DLD1 (cell line): ENCODE results near the gene HOXD12.

Source experiments
- in situ Hi-C: cut with HindIII; loops from 2 replicates; pipeline ENCODE4 v1.10.0; 2017; ENCODE audit warnings: low sequenced_read_pairs

Gene HOXD12, protein sequence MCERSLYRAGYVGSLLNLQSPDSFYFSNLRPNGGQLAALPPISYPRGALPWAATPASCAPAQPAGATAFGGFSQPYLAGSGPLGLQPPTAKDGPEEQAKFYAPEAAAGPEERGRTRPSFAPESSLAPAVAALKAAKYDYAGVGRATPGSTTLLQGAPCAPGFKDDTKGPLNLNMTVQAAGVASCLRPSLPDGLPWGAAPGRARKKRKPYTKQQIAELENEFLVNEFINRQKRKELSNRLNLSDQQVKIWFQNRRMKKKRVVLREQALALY

DNA sequence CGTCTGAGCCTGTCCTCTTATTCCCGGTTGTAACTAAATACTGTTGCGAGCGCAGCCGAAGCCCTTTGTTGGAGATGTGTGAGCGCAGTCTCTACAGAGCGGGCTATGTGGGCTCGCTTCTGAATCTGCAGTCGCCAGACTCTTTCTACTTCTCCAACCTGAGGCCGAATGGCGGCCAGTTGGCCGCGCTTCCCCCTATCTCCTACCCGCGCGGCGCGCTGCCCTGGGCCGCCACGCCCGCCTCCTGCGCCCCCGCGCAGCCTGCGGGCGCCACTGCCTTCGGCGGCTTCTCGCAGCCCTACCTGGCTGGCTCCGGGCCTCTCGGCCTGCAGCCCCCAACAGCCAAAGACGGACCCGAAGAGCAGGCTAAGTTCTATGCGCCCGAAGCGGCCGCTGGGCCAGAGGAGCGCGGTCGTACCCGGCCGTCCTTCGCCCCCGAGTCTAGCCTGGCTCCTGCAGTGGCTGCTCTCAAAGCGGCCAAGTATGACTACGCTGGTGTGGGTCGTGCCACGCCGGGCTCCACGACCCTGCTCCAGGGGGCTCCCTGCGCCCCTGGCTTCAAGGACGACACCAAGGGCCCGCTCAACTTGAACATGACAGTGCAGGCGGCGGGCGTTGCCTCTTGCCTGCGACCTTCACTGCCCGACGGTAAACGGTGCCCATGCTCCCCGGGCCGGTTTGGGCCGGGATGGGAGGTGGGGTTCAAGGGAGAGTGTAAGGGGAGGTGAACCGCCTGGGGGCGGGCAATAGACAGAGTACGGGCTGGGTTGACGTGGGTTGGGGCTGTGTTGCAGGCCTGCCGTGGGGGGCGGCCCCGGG lies at the start of gene HOXD12:
Gene HOXD12 (plus strand): TSS at position 68 of the 819 bp plus-strand sequence. CDS start 7 bp downstream, at position 75.
- in situ Hi-C loops: loop anchor here (10.0 kb wide), 1 partner anchor 725 kb away; no protein-coding TSS in a partner anchor

DNA sequence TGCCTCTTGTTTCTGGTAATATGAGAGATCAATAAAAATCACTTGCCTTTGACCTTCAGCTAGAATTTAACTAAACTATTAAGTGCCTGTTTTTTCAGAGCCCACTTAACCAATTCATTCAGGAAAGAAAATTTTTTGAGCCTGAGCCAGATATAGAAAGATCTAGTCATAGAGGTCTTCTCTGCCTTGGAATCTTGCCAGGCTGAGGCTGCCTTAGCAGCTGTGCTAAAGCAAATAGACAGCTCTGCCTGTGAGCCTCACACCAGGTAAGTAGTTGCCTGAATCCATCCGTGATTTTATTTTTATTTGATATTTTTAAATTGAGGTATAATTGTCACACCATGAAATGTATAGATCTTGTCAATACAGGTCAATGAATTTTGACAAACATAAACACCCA lies 43.2 kb upstream of the HOXD12 start:
- in situ Hi-C loops: no loop called here

DNA sequence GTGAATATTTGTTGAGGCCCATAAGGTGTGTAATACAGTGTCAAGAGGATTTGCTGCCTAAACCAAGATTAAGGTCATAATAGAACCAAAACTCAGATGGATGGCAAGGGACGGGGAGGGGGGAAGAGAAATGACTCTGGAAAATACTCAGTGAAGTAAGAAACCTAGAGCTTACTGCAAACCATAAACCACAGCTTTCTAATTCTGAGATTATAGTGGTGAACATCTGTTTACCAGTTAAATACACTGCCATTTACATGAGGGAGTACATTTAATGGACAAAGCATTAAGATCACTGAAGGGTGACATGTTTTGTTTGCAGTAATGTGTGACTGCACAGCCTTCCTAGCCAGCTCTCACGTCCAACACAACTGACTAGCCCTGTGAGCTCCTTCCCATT lies 35.6 kb upstream of the HOXD12 start:
- in situ Hi-C loops: no loop called here

DNA sequence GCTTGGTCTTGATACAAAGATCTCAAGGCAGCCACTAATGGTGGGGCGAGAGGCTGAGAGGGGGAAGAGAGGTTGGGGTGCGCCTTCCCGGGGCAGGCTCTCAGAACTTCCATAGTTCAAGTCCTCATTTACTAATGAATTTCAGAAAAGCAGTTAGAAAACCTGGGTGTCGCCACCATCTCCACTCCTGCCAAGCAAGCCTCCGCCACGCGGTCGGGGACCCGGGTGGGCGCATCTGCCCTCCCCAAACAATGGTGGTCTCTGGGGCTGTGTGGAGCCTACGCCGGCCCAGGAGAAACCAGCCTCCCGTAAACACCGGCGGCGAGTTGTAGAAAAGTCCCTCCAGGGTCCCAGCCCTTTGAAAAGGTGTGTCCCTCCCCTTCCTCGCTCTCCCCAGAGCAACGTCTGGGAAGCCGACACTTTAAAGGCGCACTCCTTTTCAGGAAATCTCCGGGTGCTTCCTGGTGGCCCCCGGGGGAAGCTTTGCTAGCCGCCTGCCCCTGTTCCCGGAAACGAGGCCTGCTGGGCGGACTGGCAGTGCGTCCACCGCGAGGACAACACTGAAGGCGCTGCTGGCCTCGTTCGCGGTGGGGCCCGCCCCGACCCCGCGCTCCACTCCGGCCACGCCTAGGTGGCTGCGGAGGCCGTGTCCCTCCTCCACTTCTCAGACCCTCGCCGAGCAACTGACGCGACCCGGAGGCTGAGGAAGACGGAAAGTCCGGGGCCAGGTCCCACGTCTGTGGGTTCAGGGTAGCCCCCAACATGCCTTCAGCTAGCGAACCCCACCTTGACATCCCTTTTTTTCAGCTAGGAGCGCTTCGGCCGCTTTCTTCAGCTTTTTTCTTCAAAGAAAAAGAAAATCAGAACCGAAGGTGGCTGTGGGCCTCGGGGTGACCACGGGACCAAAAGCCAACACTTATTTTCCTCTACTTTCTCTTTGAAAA lies 32.7 kb upstream of the HOXD12 start:
- in situ Hi-C loops: no loop called here

DNA sequence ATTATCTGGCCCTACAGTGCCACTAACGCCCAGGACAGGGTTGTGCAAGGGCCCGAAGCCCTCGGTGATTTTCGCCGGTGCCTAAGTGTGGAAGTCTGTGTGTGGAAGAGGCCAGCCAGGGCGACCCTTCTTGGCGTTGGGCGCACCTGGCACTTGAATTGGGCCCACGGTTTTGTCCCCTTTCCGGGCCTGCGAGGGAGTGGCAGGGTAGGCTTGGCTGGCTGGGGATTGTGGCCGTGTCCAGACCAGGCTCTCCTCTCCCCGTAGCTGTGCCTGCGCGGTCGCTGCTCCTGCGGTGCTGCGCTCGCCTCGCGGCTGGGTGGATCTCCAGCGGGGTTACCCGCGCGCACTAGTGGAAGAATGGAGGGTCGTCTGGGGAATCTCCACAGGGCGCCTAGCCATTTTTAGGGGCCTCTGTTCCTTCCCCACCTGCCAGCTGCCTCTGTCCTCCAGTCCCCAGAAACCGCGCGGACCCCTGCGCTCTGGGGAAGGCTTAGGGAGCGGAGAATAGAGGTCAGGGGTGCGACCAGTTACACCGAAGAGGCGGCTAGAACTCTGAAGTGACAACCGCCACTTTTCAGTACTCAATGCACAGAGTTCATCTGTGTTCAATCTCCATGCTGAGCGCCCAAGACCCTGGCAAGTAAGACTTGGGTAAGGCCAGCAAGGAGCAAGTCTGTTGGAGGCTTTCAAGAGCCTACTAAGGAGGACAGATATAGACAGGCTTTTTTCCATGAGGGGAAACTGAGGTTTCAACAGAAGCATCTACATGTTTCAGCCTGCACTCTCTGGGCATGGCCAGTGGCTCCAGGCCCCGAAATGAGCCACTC lies 31.8 kb upstream of the HOXD12 start:
- in situ Hi-C loops: no loop called here

DNA sequence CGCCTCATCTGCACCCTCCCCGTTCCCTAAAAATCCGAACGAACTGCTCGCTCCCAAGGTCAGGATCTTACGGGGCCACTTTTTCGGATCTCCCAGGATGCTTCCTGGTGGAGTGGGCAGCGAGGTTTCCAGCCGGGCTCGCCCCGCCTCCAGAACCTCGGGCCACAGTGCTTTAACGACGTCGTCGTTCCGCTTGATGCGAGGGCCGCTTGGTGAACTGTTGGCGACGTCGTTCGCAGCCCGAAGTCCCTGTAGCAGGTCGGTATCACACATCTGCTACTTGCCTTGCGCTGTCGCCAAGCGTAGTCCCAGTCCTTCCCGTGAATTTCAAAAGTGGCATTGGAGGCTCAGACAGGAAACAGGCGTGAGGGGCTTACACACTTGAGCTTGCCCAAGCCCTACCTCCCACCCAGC lies 31.2 kb upstream of the HOXD12 start:
- in situ Hi-C loops: no loop called here

DNA sequence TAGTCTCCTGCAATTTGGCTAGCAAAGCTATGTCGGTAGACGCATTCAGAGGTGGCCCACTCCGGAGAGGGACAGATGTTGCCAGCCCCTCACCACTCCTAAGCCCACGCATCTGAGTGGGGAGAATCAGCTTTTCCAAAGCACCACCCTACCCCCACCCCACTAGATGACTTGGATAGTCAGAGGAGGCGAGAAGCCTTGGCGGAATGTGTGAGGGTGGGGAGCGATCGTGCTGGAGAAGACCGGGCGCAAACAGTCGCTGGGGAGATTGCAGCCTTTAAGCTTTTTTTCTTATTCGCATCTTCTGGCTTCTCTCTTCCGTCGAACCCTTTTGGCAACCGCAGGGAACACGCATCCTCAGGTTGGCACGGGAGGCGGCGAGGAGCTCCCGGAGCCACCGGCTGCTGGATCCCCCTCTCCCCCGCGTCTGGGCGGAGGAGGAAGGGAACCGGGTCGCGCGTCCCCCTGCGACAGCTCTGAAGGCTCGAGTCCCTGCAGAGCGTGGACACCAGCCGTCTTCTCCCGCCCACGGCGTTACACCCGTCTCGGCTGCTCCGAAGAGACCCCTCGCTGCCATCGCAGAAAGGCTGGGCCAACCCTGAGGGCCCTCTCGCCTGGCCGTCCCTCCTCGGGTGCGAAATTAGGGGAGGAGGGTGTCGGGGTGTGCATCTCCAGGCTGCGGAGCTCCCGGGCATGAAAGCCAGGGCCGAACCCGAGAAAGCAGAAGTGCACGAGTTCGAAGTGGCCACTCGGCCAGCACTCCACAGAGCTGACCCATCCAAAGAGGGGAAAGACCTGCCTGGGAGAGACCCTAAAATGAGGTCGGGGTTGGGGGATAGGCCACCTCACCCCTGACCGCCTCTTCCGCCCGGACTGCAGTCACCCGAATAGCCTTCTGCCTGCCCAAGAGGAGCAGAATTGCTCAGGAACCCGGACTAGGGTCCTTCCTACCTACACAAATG lies 28.0 kb upstream of the HOXD12 start:
- in situ Hi-C loops: loop anchor here (10.0 kb wide), 2 partner anchors 217 to 377 kb away; no protein-coding TSS in a partner anchor

DNA sequence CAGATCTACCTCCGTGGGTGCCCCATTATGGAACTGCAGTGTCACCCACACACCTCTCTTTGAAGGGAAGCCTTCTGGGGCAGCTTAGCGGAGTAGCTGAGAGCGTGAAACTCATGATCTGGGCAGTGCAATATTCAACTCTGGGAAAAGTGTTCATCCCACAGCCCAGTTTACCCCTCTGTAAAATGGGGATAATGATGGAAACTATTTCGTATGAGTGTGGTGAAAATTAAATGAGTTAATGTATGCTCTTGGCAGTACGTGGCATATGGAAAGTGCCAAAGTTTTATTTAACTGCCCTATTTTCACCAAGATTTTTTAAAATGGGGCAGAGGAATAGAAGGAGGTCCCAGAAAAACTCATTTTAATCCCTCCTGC lies 27.3 kb upstream of the HOXD12 start:
- in situ Hi-C loops: loop anchor here (10.0 kb wide), 2 partner anchors 217 to 377 kb away; no protein-coding TSS in a partner anchor

DNA sequence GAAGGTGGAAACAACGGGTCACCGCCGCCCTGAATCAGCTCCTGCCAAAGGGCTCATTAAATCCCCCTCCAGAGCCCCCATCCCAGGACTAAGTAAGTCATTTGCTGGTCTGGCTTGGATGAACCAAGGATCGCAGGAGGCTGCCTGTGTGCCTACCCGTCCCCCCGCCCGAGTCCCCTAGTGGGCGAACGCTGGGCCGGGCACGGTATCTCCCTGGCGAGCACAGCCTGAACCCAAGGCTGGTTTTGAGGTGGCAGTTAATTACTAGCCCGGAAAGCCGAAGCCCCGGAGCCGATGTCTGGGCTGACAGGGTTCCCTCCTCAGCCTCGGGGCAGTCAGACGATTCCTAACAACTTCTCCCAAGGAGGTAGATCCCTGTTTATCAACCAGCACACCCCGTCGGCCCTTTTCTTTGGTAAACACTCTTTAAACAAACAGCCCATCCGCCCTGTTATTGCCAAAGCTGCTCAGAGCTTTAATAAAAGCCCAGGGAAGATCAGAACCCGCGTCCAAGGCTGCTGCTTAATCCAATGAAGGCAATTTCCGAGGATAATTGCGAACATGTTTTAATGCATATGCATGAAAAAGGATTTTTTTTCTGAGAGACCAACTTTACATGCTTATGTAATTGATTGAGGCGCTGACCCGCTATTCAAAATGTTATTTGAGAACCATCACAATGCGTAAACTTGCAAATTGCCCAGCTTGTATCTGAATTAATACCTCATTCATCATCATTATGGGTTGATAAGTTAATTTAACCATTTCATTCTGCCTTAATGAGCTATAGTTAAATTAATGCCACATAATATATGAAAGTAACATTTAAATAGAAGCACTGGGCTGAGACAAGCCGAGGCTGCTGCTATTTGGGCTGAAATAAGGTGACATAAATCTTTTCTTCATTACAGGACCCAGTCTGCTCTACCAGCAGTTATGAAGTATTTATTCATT lies 26.4 kb upstream of the HOXD12 start:
- in situ Hi-C loops: loop anchor here (10.0 kb wide), 2 partner anchors 218 to 378 kb away; no protein-coding TSS in a partner anchor

DNA sequence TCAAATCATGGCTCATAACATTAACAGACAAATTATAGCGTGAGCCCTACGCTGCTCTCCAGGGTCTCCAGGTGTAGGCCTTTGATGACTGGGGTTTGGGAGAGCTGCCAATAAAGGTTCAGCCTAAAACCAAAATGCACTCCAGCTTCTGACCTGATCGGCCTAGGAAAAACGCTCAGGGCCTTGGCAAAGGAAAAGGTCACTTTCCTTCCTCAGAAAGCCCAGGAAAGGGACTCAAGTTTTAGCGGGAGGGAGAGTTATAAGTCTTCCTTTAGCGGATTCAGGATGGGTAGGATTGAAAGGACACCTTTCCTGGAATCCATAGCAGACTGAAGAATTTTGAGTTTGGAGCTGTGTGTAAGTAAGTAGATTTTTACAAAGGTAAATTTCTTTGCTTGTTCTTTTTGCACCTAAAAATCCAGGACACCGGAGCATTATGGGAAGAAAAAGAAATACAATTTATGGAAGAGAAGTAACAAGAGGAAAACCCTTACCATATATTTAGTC lies 24.6 kb upstream of the HOXD12 start:
- in situ Hi-C loops: loop anchor here (10.0 kb wide), 2 partner anchors 220 to 380 kb away; no protein-coding TSS in a partner anchor

DNA sequence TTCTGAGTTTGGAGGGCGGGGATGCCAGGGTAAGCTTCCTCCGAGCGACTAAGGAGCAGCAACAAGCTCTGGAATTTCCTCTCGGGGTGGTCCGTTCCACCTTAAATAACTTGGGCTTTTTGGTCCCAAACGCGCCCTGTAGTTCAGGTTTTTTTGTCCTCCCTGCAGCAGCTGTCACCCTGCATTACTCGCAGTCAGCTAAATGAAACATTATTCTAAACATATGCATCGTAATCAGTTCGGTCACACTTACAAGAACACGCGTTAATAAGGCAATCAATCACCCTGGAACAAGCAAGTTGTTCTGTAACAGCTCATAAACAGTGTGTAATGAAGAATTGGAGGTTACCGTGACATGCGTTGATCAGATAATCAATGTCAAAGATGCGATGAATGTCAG lies 24.1 kb upstream of the HOXD12 start:
- in situ Hi-C loops: loop anchor here (10.0 kb wide), 2 partner anchors 221 to 381 kb away; no protein-coding TSS in a partner anchor

DNA sequence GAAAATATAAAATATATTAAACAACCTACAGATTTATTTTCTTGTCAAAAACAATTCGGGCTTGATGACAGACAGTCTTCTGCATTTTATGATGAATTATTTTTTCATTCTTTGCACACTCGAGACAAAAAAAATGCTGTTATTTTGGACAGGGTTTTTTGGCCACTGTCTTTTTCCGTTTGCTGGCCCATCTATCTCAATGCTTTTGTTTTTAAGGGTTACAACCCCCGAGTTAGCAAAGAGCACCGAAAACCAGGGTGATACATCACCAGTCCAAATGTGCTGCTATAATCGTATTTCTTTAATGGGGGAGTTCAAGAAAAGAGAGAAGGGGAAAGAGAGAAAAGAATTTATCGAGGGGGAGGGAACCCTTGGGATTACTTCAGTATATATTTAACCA lies 23.5 kb upstream of the HOXD12 start:
- in situ Hi-C loops: loop anchor here (10.0 kb wide), 2 partner anchors 221 to 381 kb away; no protein-coding TSS in a partner anchor

DNA sequence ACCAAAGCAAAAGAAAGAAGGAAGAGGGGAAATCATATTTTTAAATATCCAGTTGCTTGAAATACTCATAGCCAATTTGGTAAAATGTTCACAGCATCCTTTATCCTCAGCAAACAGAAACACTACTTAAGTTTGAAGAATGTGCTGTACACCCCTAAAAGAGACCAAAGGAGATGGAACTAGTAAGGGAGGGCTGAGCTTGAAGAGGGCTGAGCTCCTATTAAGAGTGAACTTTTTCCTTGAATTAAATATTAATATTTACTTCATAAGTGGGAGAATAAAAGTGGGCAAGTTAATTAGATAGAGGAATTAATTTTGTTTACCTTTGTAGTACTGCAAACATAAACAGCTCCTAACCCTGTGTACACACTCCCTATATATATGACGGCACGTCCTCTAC lies 22.8 kb upstream of the HOXD12 start:
- in situ Hi-C loops: loop anchor here (10.0 kb wide), 2 partner anchors 222 to 382 kb away; no protein-coding TSS in a partner anchor

DNA sequence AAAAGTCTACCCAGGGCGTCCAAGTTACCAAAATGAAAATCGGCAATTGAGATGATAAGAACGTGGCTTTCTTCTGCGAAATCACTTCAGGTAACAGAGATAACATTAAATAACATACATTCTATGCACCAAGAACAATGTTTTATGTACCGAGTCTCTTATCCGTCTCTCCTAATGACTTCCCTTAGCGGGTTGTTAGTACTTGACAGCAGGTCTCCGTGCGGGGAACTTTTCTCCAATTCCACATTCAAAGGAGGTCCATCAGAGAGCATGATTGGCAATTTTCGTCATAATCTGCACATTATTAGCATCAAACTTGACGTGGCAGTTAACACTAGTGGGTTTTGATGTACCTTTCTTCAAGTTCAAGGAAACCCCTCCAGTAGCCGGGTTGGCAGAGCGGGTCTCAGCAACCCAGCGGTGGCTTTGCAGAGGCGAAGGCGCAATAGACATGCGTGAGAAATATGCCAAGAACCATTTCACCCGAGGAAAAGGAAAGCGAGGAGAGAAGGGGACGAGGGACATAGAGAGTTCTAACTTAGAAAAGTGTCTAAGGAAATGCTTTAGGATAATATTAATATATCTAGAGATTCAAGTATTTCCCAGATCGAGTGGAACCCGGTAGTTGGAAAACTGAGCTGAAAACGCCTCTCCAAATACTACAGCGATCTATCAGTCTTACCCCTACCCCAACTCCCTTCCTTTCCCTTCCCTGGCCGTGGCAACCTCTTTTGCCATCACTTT lies 20.9 kb upstream of the HOXD12 start:
- in situ Hi-C loops: loop anchor here (10.0 kb wide), 2 partner anchors 224 to 384 kb away; no protein-coding TSS in a partner anchor

DNA sequence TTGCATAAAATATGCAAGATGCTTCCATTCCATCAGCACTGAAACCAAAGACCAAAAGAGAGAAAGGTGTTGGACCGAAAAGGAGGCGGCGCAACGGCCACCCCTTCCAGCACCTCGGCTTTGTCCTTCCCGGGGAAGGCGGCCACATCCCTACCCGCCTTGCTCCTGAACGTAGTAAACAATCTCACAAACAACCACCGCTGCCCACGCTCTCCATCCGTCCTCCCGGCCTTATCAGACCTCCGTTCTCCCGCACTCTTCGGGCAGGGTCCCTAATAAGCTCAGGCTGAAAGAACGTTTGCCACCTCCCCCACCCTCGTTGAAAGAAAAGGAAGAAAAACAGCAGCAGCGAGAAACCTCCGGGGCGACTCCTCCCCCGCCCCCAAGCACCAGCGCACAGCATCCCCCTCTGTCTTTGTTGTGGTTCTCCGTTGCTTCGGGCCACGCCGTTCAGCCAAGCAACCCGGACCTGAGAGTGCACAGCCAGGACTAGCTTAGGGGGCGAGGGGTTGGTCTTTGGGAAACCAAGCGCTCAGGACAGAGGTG lies 20.2 kb upstream of the HOXD12 start:
- in situ Hi-C loops: loop anchor here (10.0 kb wide), 2 partner anchors 225 to 385 kb away; no protein-coding TSS in a partner anchor
